H1 (cell line): ENCODE results near the gene FOXP2. TPM values are rescaled to one million over a fixed set of nuclear protein-coding genes. Genes with fewer than 3 reads are reported as not detected.

Experiments
- CHD1 ChIP-seq: IDR thresholded peaks from 2 replicates; pipeline ENCODE4 v1.6.1; 2012; ENCODE audit warnings: low read depth, low read length, improper control_type of control experiment
- POLR2A ChIP-seq, 2 experiments: IDR thresholded peaks; 1 replicate in 1 of 2; 2 replicates in 1 of 2; pipeline ENCODE4 v1.6.1; 2011; ENCODE audit warnings: low read depth in 2 of 2, low read length in 2 of 2, mild to moderate bottlenecking in 2 of 2; ENCODE audit errors: control extremely low read depth in 1 of 2
- RBBP5 ChIP-seq: IDR thresholded peaks from 2 replicates; pipeline ENCODE4 v1.7.1; 2012; ENCODE audit warnings: low read depth, mild to moderate bottlenecking, inconsistent platforms, low read length, moderate library complexity, borderline replicate concordance
- RNF2 ChIP-seq: fragments of 200-900, 300-1000 bp; sonication (generic); IDR thresholded peaks from 2 replicates; pipeline ENCODE4 v1.7.1; 2016; ENCODE audit warnings: borderline replicate concordance, low read depth, mild to moderate bottlenecking, antibody characterized with exemption, low read length; ENCODE audit not compliant: poor library complexity, severe bottlenecking; ENCODE audit errors: missing control alignments
- SP2 ChIP-seq: IDR thresholded peaks from 2 replicates; pipeline ENCODE4 v1.6.1; 2012; ENCODE audit warnings: mild to moderate bottlenecking, low read length, inconsistent platforms
- TAF1 ChIP-seq: IDR thresholded peaks from 2 replicates; pipeline ENCODE4 v1.6.1; 2011; ENCODE audit warnings: mild to moderate bottlenecking, low read depth, low read length
- TEAD4 ChIP-seq: IDR thresholded peaks from 2 replicates; pipeline ENCODE4 v1.6.1; 2012; ENCODE audit warnings: low read depth, low read length, inconsistent platforms, mixed read lengths
- polyA plus RNA-seq, 7 experiments: library from polyadenylated mRNA; depleted of rRNA in 3 of 7; stranded (reverse) in 5 of 7; unstranded in 2 of 7; fragments of >200 nt in 5 of 7; fragments of 200-250 nt in 2 of 7; gene quantifications; 1 replicate in 5 of 7; 2 replicates in 1 of 7; 4 replicates in 1 of 7; pipeline versions ENCODE4 v1.2.1 to v1.2.3, GENCODE V29; 2011 to 2013; ENCODE audit warnings: missing spikeins in 2 of 7, mixed read lengths in 2 of 7
- total RNA-seq: library from RNA; stranded (reverse); fragmentation: NEBNext Ultra II Directional; extraction: Animal tissue kit (Norgen Biotek cat#: 25700); gene quantifications from 2 replicates; pipeline ENCODE4 v1.2.1, GENCODE V29; 2021
- TF ChIP-seq, protein P1 (sequence below): fragments of 300-600 bp; sonication (generic); IDR thresholded peaks from 2 replicates; pipeline ENCODE4 v1.7.1; 2012; ENCODE audit warnings: low read length, moderate library complexity, mild to moderate bottlenecking, inconsistent platforms; ENCODE audit not compliant: insufficient replicate concordance
- TF ChIP-seq, protein P2 (sequence below): IDR thresholded peaks from 2 replicates; pipeline ENCODE4 v1.6.1; 2012; ENCODE audit warnings: inconsistent platforms
- TF ChIP-seq, protein P3 (sequence below): IDR thresholded peaks from 2 replicates; pipeline ENCODE4 v1.6.1; 2011; ENCODE audit warnings: low read depth, mild to moderate bottlenecking, low read length; ENCODE audit not compliant: insufficient read depth

The FOXP2 gene
- total and polyA plus RNA-seq, 2 of the 8 experiments (the other 6 are each of a cell fraction or from before 2014, with no cell fraction given), result 0.09 to 0.43 TPM

DNA sequence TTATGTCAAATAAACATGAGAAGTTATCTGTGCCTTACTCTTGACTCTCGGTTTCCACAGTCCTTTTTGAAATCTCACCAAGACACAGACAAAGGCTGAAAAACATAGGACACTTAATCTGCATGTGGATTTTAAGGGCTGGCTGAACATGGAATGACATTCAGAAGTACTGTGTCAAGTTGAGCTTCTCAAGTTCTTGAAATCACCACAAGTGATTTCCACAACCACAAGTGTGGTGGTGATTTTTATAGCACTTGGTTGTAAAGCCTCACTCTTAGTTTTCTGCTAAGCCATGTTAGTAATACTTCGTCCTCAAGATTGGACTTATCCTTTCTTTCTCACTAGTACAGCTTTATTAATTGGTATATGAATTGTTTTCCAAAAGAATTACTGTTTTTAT lies 29.6 kb downstream of the FOXP2 start (continued):
- TF ChIP-seq, protein P1, sequence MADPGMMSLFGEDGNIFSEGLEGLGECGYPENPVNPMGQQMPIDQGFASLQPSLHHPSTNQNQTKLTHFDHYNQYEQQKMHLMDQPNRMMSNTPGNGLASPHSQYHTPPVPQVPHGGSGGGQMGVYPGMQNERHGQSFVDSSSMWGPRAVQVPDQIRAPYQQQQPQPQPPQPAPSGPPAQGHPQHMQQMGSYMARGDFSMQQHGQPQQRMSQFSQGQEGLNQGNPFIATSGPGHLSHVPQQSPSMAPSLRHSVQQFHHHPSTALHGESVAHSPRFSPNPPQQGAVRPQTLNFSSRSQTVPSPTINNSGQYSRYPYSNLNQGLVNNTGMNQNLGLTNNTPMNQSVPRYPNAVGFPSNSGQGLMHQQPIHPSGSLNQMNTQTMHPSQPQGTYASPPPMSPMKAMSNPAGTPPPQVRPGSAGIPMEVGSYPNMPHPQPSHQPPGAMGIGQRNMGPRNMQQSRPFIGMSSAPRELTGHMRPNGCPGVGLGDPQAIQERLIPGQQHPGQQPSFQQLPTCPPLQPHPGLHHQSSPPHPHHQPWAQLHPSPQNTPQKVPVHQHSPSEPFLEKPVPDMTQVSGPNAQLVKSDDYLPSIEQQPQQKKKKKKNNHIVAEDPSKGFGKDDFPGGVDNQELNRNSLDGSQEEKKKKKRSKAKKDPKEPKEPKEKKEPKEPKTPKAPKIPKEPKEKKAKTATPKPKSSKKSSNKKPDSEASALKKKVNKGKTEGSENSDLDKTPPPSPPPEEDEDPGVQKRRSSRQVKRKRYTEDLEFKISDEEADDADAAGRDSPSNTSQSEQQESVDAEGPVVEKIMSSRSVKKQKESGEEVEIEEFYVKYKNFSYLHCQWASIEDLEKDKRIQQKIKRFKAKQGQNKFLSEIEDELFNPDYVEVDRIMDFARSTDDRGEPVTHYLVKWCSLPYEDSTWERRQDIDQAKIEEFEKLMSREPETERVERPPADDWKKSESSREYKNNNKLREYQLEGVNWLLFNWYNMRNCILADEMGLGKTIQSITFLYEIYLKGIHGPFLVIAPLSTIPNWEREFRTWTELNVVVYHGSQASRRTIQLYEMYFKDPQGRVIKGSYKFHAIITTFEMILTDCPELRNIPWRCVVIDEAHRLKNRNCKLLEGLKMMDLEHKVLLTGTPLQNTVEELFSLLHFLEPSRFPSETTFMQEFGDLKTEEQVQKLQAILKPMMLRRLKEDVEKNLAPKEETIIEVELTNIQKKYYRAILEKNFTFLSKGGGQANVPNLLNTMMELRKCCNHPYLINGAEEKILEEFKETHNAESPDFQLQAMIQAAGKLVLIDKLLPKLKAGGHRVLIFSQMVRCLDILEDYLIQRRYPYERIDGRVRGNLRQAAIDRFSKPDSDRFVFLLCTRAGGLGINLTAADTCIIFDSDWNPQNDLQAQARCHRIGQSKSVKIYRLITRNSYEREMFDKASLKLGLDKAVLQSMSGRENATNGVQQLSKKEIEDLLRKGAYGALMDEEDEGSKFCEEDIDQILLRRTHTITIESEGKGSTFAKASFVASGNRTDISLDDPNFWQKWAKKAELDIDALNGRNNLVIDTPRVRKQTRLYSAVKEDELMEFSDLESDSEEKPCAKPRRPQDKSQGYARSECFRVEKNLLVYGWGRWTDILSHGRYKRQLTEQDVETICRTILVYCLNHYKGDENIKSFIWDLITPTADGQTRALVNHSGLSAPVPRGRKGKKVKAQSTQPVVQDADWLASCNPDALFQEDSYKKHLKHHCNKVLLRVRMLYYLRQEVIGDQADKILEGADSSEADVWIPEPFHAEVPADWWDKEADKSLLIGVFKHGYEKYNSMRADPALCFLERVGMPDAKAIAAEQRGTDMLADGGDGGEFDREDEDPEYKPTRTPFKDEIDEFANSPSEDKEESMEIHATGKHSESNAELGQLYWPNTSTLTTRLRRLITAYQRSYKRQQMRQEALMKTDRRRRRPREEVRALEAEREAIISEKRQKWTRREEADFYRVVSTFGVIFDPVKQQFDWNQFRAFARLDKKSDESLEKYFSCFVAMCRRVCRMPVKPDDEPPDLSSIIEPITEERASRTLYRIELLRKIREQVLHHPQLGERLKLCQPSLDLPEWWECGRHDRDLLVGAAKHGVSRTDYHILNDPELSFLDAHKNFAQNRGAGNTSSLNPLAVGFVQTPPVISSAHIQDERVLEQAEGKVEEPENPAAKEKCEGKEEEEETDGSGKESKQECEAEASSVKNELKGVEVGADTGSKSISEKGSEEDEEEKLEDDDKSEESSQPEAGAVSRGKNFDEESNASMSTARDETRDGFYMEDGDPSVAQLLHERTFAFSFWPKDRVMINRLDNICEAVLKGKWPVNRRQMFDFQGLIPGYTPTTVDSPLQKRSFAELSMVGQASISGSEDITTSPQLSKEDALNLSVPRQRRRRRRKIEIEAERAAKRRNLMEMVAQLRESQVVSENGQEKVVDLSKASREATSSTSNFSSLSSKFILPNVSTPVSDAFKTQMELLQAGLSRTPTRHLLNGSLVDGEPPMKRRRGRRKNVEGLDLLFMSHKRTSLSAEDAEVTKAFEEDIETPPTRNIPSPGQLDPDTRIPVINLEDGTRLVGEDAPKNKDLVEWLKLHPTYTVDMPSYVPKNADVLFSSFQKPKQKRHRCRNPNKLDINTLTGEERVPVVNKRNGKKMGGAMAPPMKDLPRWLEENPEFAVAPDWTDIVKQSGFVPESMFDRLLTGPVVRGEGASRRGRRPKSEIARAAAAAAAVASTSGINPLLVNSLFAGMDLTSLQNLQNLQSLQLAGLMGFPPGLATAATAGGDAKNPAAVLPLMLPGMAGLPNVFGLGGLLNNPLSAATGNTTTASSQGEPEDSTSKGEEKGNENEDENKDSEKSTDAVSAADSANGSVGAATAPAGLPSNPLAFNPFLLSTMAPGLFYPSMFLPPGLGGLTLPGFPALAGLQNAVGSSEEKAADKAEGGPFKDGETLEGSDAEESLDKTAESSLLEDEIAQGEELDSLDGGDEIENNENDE, result no peak
- no peak for TF ChIP-seq SP2
- TF ChIP-seq RNF2, result no peak
- TF ChIP-seq, protein P2, sequence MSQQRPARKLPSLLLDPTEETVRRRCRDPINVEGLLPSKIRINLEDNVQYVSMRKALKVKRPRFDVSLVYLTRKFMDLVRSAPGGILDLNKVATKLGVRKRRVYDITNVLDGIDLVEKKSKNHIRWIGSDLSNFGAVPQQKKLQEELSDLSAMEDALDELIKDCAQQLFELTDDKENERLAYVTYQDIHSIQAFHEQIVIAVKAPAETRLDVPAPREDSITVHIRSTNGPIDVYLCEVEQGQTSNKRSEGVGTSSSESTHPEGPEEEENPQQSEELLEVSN, result no peak
- no peak for TF ChIP-seq TAF1
- TF ChIP-seq POLR2A (IDR thresholded peaks at IDR 0.05; ENCODE audit: control extremely low read depth in 1 of 2, low read depth in 2 of 2, low read length in 2 of 2), result no peak
- TF ChIP-seq CHD1, result no peak
- TF ChIP-seq RBBP5, result no peak
- TF ChIP-seq, protein P3, sequence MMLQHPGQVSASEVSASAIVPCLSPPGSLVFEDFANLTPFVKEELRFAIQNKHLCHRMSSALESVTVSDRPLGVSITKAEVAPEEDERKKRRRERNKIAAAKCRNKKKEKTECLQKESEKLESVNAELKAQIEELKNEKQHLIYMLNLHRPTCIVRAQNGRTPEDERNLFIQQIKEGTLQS, result no peak
- TF ChIP-seq TEAD4, result no peak
